Large intestine (tissue), 3 donors: Measurements from ENCODE around the gene PRKAR1B. TPM values are rescaled to one million over a fixed set of nuclear protein-coding genes. Genes with fewer than 3 reads are reported as not detected.
"Not testable (repeated sequence)": the region's sequence is repeated elsewhere in the genome, so short reads cannot be mapped to it uniquely, and the experiment has no call there.

Source experiments
- DNase-seq, 2 donors: peaks; one replicate each; pipeline versions ENCODE4 v3.0.0 to v3.0.0-alpha.2; 2013
- H3K27ac ChIP-seq: one replicate; pipeline ENCODE4 v1.5.1; 2013; ENCODE audit warnings: low read length
- H3K27me3 ChIP-seq: 2 replicates; pipeline ENCODE4 v1.6.1; 2013; ENCODE audit warnings: low read length; ENCODE audit not compliant: control insufficient read depth, insufficient read depth
- H3K36me3 ChIP-seq: 2 replicates; pipeline ENCODE4 v1.6.1; 2013; ENCODE audit warnings: low read length; ENCODE audit not compliant: control insufficient read depth, insufficient read depth
- H3K4me1 ChIP-seq: one replicate; pipeline ENCODE4 v1.6.1; 2013; ENCODE audit warnings: low read length; ENCODE audit not compliant: control insufficient read depth, insufficient read depth
- H3K4me3 ChIP-seq: one replicate; pipeline ENCODE4 v1.5.1; 2013; ENCODE audit warnings: low read length
- H3K9me3 ChIP-seq: one replicate; pipeline ENCODE4 v1.6.1; 2013; ENCODE audit warnings: mild to moderate bottlenecking, low read depth, low read length, moderate library complexity; ENCODE audit not compliant: control insufficient read depth
- WGBS: methylation state at CpG from one replicate; pipeline ENCODE4 v1.1.5; 2013; ENCODE audit warnings: low lambda C conversion rate; ENCODE audit not compliant: insufficient coverage; 5-methylcytosine and 5-hydroxymethylcytosine counted together
- polyA plus RNA-seq: library from polyadenylated mRNA; unstranded; fragments of 120-200 nt; gene quantifications from one replicate; pipeline ENCODE4 v1.2.1, GENCODE V29; 2013

Gene PRKAR1B
- polyA plus RNA-seq, 1 donor, result 34.8 TPM

DNA sequence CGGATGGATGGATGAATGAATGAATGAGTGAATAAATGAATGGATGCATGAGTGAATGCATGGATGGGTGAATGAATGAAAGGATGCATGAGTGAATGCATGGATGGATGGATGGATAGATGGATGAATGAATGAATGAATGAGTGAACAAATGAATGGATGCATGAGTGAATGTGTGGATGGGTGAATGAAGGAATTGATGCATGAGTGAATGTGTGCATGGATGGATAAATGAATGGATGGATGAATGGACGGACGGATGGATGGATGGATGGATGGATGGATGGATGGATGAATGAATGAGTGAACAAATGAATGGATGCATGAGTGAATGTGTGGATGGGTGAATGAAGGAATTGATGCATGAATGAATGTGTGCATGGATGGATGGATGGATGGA, 70.1 kb downstream of the PRKAR1B start:
- 86% methylated on average over 3 of the region's 3 CpGs for WGBS
- not testable (repeated sequence) for H3K4me1 ChIP-seq, DNase-seq, H3K27ac ChIP-seq, H3K27me3 ChIP-seq, H3K4me3 ChIP-seq
- peaks cover 10% of the 10 kb centered on the region for H3K36me3 ChIP-seq
- peaks cover 20% of the 10 kb centered on the region for H3K9me3 ChIP-seq

DNA sequence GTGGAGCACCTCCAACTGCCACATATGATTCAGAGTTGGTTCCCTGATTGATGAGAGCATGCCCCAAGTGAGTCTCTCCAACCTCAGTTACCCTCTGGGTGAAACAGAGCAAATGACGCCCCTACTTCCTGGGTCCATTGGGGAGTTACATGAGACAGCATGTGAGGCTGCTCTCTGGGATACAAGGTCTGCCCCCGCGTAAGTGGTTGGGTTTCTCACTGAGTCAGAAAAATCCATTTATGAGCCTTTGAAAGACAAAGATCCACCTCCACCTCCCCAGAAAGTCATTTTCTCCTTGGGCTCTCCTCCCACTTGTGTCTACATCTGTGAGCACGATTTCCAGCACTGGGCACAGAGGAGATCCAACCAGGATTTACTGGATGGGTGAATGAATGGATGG, 71.3 kb downstream of the PRKAR1B start:
- no peak for DNase-seq
- H3K4me3 ChIP-seq, result no peak overlapping the region

DNA sequence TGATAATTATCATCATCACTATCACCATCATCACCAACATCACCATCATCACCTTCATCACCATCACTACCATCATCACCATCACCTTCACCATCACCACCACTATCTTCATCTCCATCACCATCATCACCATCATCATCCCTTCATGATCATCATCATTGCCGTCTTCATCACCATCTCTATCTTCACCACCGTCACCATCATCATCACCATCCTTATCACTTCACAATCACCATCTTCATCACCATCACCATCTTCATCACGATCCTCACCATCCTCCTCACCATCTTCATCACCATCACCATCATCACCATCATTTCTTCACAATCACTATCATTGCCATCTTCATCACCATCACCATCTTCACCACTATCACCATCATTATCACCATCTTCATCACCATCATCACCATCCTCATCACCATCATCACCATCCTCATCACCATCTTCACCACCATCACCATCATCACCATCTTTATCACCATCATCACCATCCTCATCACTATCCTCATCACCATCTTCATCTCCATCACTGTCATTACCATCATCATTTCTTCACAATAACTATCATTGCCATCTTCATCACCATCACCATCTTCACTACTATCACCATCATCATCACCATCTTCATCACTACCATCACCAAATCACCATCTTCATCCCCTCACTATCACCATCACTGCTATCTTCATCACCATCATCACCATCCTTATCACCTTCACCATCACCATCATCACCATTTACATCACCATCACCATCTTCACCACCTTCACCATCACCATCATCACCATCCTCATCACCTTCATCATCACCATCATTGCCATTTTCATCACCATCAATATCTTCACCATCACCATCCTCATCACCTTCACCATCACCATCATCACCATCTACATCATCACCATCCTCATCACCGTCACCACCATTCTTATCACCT, 73.0 kb downstream of the PRKAR1B start:
- Histone ChIP-seq H3K4me1 (no peaks in the 10 kb centered on the region), H3K9me3 (peaks cover 18% of the 10 kb centered on the region), H3K27ac (no peak overlapping the region), H3K36me3 (peaks cover 5% of the 10 kb centered on the region), H3K4me3 (no peak overlapping the region), H3K27me3 (no peaks in the 10 kb centered on the region)
- 96% methylated on average over 4 of the region's 4 CpGs for WGBS
- DNase-seq, result no peak

More for the DNA sequence above, 71.3 kb downstream of the PRKAR1B start:
- Histone ChIP-seq H3K27ac (no peak overlapping the region), H3K4me1 (no peaks in the 10 kb centered on the region), H3K9me3 (peaks cover 22% of the 10 kb centered on the region), H3K27me3 (no peaks in the 10 kb centered on the region), H3K36me3 (peaks cover 10% of the 10 kb centered on the region)
- no CpG with 5 or more reads among the region's 4 CpGs for WGBS

DNA sequence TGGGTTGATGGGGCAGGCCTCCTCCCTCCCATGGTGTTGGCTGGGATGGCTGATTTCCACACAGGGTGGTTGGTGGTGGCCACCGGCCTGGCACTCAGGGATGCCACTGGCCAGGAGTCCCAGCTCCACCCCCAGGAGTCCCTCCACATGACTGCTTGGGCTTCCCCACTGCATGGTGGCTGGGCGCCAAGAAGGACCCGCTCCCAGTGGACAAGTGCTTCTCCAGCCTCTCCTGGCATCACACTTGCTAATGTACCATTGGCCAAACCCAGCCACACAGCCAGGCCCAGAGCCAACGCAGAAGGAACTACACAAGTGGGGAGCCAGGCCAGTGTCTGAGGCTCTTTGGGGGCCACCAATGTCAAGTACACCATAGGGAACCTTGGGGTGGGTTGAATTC, 74.2 kb downstream of the PRKAR1B start:
- WGBS, result no CpG with 5 or more reads among the region's 4 CpGs
- H3K36me3 ChIP-seq, result peaks cover 4% of the 10 kb centered on the region
- no peak for DNase-seq

DNA sequence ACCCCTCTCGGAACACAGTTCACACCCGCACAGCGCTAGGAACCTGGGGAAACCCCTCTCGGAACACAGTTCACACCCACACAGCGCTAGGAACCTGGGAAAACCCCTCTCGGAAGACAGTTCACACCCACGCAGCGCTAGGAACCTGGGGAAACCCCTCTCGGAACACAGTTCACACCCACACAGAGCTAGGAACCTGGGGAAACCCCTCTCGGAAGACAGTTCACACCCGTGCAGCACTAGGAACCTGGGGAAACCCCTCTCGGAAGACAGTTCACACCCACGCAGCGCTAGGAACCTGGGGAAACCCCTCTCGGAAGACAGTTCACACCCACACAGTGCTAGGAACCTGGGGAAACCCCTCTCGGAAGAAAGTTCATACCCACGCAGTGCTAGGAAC, 74.9 kb downstream of the PRKAR1B start:
- no CpG with 5 or more reads among the region's 17 CpGs for WGBS
- not testable (repeated sequence) for H3K36me3 ChIP-seq, H3K27ac ChIP-seq, DNase-seq, H3K27me3 ChIP-seq, H3K4me1 ChIP-seq, H3K4me3 ChIP-seq
- H3K9me3 ChIP-seq, result peaks cover 18% of the 10 kb centered on the region

More for the DNA sequence above, 74.2 kb downstream of the PRKAR1B start:
- Histone ChIP-seq H3K9me3 (peaks cover 18% of the 10 kb centered on the region), H3K4me3 (no peak overlapping the region), H3K4me1 (no peaks in the 10 kb centered on the region), H3K27me3 (no peaks in the 10 kb centered on the region), H3K27ac (no peak overlapping the region)

DNA sequence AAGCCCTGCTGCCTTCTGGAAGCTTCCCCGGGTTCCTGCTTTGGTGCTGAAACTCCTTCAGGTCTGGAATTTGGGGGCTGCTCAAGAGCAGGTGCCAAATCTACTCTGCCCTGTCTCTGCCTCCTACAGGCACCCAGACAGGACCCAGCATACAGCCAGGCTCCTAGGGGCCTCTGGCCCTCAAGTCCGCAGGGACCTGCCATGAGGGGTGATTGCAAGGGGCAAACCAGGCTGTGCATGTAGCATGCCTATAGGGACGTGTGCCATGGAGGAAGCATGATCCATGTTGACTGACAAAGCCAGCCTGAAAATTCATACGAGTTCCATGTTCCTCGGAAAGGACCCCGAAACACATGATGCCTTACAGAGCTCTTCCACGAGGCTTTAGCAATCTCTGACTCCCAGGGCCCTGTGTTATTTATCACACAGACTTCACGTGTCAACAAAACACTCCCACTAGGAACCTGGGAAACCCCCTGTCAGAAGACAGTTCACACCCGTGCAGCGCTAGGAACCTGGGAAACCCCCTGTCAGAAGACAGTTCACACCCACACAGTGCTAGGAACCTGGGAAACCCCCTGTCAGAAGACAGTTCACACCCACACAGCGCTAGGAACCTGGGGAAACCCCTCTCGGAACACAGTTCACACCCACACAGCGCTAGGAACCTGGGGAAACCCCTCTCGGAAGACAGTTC, 75.9 kb downstream of the PRKAR1B start:
- no peak for DNase-seq
- no peaks in the 10 kb centered on the region for H3K27me3 ChIP-seq
- no peak overlapping the region for H3K4me3 ChIP-seq
- H3K4me1 ChIP-seq, result no peaks in the 10 kb centered on the region
- no peak overlapping the region for H3K27ac ChIP-seq
- no CpG with 5 or more reads among the region's 14 CpGs for WGBS
- peaks cover 4% of the 10 kb centered on the region for H3K36me3 ChIP-seq
- peaks cover 18% of the 10 kb centered on the region for H3K9me3 ChIP-seq

DNA sequence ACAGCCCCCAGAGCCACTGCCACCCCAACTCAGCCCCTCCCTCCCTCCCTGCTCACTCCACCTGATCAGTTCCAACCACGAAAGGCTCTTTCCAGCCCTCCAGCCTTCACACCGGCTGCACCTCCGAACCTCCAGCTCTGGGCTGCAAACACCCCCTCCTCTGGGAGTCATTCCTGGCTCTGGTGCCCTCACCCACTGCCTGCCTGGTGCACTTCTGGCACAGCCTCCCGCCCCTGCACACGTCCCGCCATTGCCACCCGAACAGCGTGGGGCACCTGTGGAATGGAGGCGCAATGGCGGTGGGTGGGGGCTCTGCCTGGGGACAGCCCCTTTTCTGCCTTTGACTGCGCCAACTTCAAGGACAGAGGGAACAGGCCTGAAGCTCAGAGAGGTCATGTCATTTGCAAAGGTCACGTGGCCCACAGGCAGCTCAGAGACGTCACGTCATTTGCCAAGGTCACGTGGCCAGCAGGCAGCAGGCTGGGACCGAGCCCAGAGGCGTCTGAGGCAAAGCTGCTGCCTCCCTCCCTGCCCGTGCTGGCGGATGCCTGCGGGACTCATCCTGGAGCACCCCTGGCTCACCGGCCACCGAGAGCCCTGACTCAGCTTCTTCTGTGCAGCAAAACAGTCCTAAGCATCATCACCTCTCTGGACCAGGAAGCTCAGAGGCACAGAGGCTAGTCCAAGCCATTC, 76.6 kb downstream of the PRKAR1B start:
- Histone ChIP-seq H3K27me3 (no peaks in the 10 kb centered on the region), H3K4me1 (no peaks in the 10 kb centered on the region), H3K9me3 (peaks cover 18% of the 10 kb centered on the region), H3K27ac (no peak overlapping the region), H3K4me3 (no peak overlapping the region), H3K36me3 (peaks cover 4% of the 10 kb centered on the region)
- DNase-seq, result no peak
- no CpG with 5 or more reads among the region's 22 CpGs for WGBS

DNA sequence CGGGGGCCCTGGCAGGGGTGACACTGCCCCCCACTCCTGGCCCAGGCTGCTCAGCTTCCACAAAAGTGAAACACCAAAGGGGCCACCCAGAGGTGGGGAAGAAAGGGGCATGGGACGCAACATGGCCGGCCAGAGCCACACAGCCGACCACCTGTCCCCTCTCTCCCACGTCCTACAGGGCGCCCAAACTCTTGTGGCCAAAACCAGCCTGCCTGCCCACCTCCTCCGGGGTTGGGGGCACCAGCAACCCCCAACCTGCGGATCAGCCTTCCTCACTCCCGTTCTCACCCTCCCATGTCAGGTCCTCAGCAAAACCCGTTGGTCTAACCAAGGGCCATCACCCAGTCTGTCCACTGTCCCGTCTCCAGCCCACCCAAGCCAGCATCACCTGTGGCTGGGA, 80.1 kb downstream of the PRKAR1B start:
- H3K4me1 ChIP-seq, result no peaks in the 10 kb centered on the region
- no peak overlapping the region for H3K4me3 ChIP-seq
- WGBS, result 83% methylated on average over 2 of the region's 11 CpGs
- peaks cover 14% of the 10 kb centered on the region for H3K9me3 ChIP-seq
- H3K36me3 ChIP-seq, result peaks cover 3% of the 10 kb centered on the region
- no peaks in the 10 kb centered on the region for H3K27me3 ChIP-seq
- no peak for DNase-seq
- H3K27ac ChIP-seq, result no peak overlapping the region

DNA sequence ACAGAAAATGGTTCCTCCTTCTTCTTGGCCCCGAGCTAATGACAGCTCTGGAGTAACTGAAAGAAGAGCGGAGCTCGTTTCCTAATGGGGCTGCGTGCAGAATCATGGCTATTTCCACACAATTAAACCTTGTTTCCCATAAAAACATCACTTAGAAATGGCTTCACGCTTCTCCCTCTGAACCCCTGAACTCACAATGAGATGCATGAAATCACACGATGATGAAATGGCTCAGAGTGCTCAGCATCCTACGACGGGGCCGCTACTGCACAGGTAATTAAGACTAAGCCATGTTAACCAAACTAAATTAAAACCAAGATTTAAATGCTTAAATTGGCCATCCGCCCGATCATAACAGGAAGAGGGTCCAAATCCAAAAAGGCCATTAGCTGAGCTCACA, 80.6 kb downstream of the PRKAR1B start:
- WGBS, result no CpG with 5 or more reads among the region's 11 CpGs

DNA sequence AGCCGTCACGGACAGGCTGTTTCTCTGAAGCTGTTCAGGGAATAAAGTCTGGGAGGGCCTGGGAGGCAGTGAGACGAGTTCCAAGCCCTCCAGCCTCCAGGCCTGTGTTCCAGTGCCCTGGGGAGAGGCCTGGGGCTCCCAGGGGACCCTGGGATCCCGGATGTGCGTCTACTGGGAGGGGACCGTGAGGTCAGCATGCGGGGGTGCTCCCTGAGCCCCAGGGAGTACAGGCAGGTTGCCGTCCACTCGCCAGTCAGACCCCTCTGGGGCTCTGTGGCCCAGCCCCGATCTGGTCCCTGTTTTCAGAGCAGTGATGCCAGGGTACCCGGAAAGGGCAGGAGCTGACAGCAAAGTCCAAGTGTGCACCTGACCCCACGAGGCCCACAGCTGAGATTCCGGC, 81.5 kb downstream of the PRKAR1B start:
- DNase-seq, result no peak
- Histone ChIP-seq H3K27me3 (no peaks in the 10 kb centered on the region), H3K9me3 (peaks cover 13% of the 10 kb centered on the region), H3K27ac (no peak overlapping the region), H3K4me3 (no peak overlapping the region), H3K36me3 (peaks cover 3% of the 10 kb centered on the region), H3K4me1 (no peaks in the 10 kb centered on the region)
- WGBS, result no CpG with 5 or more reads among the region's 13 CpGs

More for the DNA sequence above, 80.6 kb downstream of the PRKAR1B start:
- Histone ChIP-seq H3K4me3 (no peak overlapping the region), H3K4me1 (no peaks in the 10 kb centered on the region), H3K27ac (no peak overlapping the region), H3K27me3 (no peaks in the 10 kb centered on the region), H3K36me3 (peaks cover 3% of the 10 kb centered on the region), H3K9me3 (peaks cover 13% of the 10 kb centered on the region)
- DNase-seq, result no peak
